Body of pancreas (tissue), 4 donors: Measurements from ENCODE around the gene VWA5A. TPM values are rescaled to one million over a fixed set of nuclear protein-coding genes. Genes with fewer than 3 reads are reported as not detected.

Experiments
- ATAC-seq: fragments of 150-250 bp; one replicate; pipeline ENCODE4 v1.9.1; 2016
- DNase-seq, 4 donors: peaks; one replicate each; pipeline ENCODE4 v3.0.0-alpha.2; 2019
- H3K27ac ChIP-seq, 4 donors: fragments of 200-600 bp; sonication (generic); 1 replicate in 3 of 4; 2 replicates in 1 of 4; pipeline versions ENCODE4 v1.5.1 to v1.6.1; 2016 to 2019; ENCODE audit warnings: mild to moderate bottlenecking in 1 of 4, mixed read lengths in 1 of 4, moderate library complexity in 1 of 4
- H3K27me3 ChIP-seq, 2 donors: fragments of 200-600 bp; sonication (generic); one replicate each; pipeline ENCODE4 v1.6.0; 2016; ENCODE audit warnings: mild to moderate bottlenecking in 1 of 2
- H3K36me3 ChIP-seq, 2 donors: fragments of 200-600 bp; sonication (generic); replicated peaks in 1 of 2; 2 replicates each; pipeline ENCODE4 v1.5.1; 2016; ENCODE audit warnings: low read depth in 2 of 2; ENCODE audit not compliant: insufficient read depth in 1 of 2
- H3K4me1 ChIP-seq: fragments of 200-600 bp; sonication (generic); one replicate; pipeline ENCODE4 v1.6.0; 2016
- H3K4me3 ChIP-seq, 2 donors: fragments of 200-600 bp; sonication (generic); 1 replicate in 1 of 2; 2 replicates in 1 of 2; pipeline ENCODE4 v1.5.1; 2016 to 2019
- H3K9me3 ChIP-seq, 3 donors: fragments of 200-600 bp; sonication (generic); 1 replicate in 2 of 3; 2 replicates in 1 of 3; pipeline ENCODE4 v1.5.1; 2016
- POLR2A ChIP-seq, 3 donors: fragments of 450-650 bp; IDR thresholded peaks; one replicate each; pipeline ENCODE4 v1.6.1; 2016; ENCODE audit warnings: antibody characterized with exemption in 3 of 3, mild to moderate bottlenecking in 2 of 3
- WGBS, 2 donors: methylation state at CpG; one replicate each; pipeline ENCODE4 v1.1.5; 2017; 5-methylcytosine and 5-hydroxymethylcytosine counted together
- intact Hi-C: fragments of 100-400 bp; cut with DNase I; formaldehyde crosslinking; loops from one replicate; pipeline ENCODE4 v1.15.1; 2023
- total RNA-seq, 2 donors: library from RNA; depleted of rRNA; stranded (reverse); fragments of >200 nt; gene quantifications; one replicate each; pipeline ENCODE4 v1.1.0, GENCODE V29; 2016
- TF ChIP-seq, protein P1 (sequence below), 7 experiments: fragments of 450-650 bp in 4 of 7; fragments of 200-600 bp in 3 of 7; sonication (generic) in 3 of 7; IDR thresholded peaks; one replicate each; pipeline ENCODE4 v1.5.1; 2016 to 2019; ENCODE audit warnings: antibody characterized with exemption in 7 of 7

VWA5A gene
- total RNA-seq, 2 donors from 2014 or later = 18.9 to 37.2 TPM

DNA sequence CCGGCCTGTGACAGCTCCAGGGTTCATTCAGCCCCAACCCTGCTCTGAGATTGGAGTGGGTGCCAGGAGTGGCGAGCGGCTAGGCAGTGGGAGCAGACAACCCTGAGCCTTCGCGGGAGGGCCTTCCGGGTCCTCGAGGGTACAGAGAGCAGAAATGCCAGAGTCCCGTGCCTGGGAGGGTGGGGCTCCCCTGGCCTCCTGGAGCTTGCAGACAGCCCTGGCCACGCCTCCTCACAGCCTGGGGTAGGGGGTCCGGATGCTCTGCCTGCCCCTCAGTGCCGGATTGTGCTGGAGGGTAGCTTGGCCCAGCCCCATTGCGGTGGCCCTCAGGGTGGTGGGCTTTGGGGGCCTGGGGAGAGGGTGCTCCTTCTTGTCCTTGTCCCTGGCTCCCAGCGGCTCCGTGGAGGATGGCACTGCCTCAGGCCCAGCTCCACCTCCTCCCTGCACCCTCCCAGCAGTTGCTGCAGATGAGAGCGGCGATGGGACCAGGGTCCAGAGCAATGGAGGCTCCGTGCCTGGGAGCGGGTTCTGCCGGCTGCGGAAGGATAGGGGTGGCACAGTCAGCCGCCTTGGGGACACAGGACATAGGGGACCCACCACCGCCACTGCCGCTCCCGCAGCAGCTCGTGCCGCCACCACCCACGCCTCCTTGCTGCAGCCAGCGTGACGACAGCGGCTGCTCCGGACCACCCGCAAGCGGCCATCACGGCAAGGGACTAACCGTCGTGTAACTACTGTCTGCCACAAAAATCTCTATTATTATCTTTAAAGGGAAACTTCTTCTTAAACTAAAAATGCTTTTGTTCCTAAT is 39.2 kb upstream of the VWA5A start:
- H3K4me1 ChIP-seq = no peaks in the 10 kb centered on the region
- no peak overlapping the region for H3K4me3 ChIP-seq
- DNase-seq = peak in 3 of 4 donors; percentile 41 to 54 (median 45)
- 48 to 67% methylated on average over 25 to 36 of the region's 36 CpGs for WGBS, 2 donors
- H3K27ac ChIP-seq = no peak overlapping the region
- intact Hi-C loops = loop anchor here (10.0 kb wide), 1 partner anchor 509 kb away; no protein-coding TSS in a partner anchor
- H3K27me3 ChIP-seq = no peaks in the 10 kb centered on the region
- H3K36me3 ChIP-seq = no peaks in the 10 kb centered on the region
- ATAC-seq = peak; percentile 31
- H3K9me3 ChIP-seq = no peaks in the 10 kb centered on the region
- TF ChIP-seq POLR2A (IDR thresholded peaks at IDR 0.05) = peak in 1 of 3 donors; percentile 23
- TF ChIP-seq, protein P1, sequence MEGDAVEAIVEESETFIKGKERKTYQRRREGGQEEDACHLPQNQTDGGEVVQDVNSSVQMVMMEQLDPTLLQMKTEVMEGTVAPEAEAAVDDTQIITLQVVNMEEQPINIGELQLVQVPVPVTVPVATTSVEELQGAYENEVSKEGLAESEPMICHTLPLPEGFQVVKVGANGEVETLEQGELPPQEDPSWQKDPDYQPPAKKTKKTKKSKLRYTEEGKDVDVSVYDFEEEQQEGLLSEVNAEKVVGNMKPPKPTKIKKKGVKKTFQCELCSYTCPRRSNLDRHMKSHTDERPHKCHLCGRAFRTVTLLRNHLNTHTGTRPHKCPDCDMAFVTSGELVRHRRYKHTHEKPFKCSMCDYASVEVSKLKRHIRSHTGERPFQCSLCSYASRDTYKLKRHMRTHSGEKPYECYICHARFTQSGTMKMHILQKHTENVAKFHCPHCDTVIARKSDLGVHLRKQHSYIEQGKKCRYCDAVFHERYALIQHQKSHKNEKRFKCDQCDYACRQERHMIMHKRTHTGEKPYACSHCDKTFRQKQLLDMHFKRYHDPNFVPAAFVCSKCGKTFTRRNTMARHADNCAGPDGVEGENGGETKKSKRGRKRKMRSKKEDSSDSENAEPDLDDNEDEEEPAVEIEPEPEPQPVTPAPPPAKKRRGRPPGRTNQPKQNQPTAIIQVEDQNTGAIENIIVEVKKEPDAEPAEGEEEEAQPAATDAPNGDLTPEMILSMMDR (IDR thresholded peaks at IDR 0.05) = no peak

DNA sequence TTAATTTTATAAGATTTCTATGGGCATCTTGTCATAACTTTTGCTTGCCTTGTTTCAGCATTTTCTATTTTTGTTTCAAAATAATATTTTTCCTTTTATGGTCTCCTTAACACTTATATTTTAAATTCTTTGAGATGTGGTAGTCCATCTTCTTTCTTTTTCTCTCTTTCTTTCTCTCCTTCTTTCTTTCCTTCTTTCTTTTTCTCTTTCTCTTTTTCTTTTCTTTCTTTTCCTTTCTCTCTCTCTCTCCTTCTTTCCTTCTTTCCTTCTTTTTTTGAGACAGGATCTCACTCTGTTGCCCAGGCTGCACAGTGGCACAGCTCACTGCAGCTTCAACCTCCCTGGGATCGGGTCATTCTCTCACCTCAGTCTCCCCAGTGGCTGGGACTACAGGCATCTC is 38.0 kb upstream of the VWA5A start:
- intact Hi-C loops = loop anchor here (10.0 kb wide), 1 partner anchor 508 kb away; no protein-coding TSS in a partner anchor
- ATAC-seq (no peak), DNase-seq (no peak)
- Histone ChIP-seq H3K27ac (no peak overlapping the region), H3K27me3 (no peaks in the 10 kb centered on the region), H3K36me3 (no peaks in the 10 kb centered on the region), H3K4me1 (no peaks in the 10 kb centered on the region), H3K4me3 (no peak overlapping the region), H3K9me3 (no peaks in the 10 kb centered on the region)
- TF ChIP-seq, protein P1 (IDR thresholded peaks at IDR 0.05) = no peak
- no peak for TF ChIP-seq POLR2A (IDR thresholded peaks at IDR 0.05)
- WGBS, 2 donors = 56 to 95% methylated on average over 1 of the region's 1 CpG

DNA sequence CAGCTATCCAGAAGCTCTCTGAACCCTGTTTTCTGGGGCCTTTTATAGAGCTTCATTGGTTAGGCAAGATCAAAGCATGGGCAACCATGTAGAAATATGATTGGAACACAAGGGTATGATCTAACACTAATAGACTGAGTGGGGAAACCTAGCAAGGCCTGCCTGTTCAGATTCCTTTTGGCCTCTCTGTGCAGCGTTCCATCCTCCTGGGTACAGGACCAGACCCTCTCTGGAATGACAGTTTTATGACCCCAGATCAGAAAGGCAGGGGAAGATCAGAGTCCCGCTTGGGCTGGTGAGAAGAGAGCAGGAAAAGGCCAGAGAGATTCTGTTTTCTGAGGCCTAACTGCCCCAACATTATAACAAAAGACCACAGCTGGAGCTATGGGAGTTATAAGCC is 36.7 kb upstream of the VWA5A start:
- H3K4me1 ChIP-seq = no peaks in the 10 kb centered on the region

DNA sequence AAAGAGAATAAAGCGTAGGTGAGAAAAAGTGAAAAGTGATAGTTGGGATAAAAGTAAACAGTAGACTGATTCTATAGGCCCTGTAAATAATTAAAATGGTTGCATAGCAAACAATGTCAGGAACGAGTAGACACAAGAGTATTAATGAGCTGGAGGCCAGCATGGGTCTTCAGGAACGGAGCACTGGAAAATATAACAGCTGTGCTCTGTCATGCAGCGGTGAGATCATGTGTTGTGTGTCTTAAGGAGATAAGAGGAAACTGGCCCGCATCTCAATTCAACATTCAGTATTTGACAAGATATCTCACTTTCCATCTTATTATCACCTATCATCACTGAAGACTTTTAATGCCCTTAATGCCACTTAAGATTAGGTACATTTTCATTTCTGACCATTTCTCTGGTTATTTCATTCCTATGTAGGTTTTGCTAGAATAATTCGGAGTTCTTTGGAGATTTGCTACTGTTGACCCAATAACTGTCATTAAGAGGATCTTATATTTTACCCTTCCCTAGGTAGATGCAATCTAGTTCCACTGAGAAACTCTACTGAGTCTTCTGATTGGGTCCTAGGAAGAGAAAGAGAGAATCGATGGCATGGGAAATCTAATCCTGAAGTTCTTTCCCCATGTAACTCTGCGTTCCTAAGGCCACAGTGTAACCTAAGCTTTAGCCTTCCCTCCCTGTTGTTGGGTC is 35.5 kb upstream of the VWA5A start:
- no peaks in the 10 kb centered on the region for H3K9me3 ChIP-seq
- DNase-seq (peak in 1 of 4 donors; percentile 19), ATAC-seq (no peak)
- no peak overlapping the region for H3K27ac ChIP-seq
- no peaks in the 10 kb centered on the region for H3K27me3 ChIP-seq
- H3K36me3 ChIP-seq = no peaks in the 10 kb centered on the region
- 54% methylated on average over 8 of the region's 8 CpGs for WGBS, 2 donors
- TF ChIP-seq, protein P1 (IDR thresholded peaks at IDR 0.05) = no peak
- TF ChIP-seq POLR2A (IDR thresholded peaks at IDR 0.05) = no peak
- intact Hi-C loops = loop anchor here (10.0 kb wide), 1 partner anchor 505 kb away; no protein-coding TSS in a partner anchor
- no peak overlapping the region for H3K4me3 ChIP-seq
- no peaks in the 10 kb centered on the region for H3K4me1 ChIP-seq

More for the DNA sequence above, 36.7 kb upstream of the VWA5A start:
- intact Hi-C loops = loop anchor here (10.0 kb wide), 1 partner anchor 506 kb away; no protein-coding TSS in a partner anchor
- no peaks in the 10 kb centered on the region for H3K9me3 ChIP-seq
- H3K27ac ChIP-seq = no peak overlapping the region
- no peaks in the 10 kb centered on the region for H3K27me3 ChIP-seq
- WGBS, 2 donors = 89 to 97% methylated on average over 2 of the region's 2 CpGs
- TF ChIP-seq, protein P1 (IDR thresholded peaks at IDR 0.05) = no peak
- no peak overlapping the region for H3K4me3 ChIP-seq
- H3K36me3 ChIP-seq = no peaks in the 10 kb centered on the region
- no peak for ATAC-seq
- DNase-seq = no peak
